ENCODE results near the gene STRADA.

Gene STRADA

DNA sequence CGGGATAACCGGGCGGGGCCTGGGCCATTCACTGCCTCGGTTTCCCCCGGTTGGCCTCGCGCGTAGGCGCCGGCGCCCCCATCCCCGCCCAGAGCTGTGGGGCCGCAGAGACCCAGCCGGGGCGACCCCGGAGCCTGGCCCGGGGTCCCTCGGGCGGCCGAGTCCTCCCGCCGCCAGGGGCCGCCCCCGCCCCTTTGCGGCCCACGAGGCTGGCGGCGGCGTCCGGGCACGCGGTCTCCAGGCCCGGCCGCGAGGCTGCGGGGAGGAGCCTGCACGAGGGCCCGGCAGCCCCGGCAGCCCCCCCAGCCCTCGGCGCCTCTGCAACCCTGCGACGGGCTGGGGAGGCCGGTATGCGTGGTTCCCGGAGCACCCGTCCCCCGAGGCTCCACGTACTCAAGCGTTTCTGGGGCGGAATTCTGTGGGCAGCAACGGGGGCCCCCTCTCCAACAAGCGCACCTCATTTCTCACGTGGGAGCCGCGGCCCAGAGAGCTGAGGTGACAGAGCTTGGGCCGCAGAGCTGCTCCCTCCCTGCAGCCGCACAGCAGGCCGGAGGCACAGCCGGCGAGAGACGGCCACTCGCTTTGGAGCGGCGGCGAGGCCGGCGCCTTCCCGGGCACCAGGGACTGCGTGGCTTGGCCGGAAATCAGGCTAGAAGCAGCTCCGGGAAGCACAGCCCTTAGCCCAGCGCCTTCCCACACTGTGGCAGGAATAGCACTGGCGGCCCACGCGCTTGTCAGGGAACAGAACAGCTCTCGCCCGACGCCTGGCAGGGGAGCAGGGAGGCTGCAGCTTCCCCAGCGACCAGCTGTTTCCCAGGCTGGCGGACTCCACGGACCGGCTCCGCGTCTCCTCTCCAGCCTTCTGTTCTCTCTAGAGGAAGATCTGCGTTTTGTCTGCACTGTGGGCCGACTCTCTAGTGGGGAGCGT lies 40.8 kb downstream of the STRADA start:
- peak; percentile 70 for DNase-seq

DNA sequence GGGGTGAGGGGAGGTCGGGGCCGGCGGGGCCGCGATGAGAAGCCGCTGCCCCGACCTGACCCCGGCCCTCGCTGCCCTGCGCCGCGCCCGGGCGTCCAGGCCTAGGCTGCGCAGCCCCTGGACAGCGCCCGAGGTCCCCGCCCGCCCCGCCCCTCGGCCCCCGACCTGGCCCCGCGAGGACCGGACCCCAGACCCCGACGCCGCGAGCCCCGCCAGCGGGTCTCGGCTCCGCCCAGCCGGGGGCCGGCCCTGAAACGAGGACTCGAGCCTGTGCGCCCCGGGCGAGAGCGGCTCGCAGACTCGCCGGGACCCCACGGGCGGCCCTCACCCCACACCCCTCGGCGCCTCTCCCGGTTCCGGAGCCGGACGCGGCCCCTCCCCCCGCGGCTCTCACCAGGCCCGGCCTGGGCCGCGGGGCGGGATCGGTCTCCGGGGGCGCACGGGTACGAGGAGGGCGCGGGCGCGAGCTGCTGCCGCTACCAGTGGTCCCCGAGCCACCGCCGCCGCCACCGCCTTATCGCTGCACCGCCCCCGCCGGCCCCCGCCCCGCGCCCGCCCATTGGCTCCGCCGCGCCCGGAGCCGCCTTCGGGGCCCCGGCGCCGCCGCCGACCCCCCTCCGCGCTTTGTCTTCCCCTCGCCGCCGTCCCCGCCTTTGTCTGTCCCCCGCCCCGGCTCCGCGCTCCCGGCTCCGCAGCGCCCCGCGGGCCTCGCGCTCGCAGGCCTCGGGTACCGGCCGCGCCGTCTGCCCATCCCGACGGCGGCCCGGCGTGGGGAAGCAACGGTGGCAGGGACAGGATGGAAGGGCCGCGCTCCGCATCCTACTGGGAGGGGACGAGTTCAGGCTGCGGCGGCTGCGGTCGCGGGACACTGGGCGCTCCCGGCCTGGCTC lies 41.7 kb downstream of the STRADA start, which contains the start of gene LIMD2:
LIMD2 (minus strand) TSS at position 488 of the 890 bp plus-strand sequence. CDS start 827 bp downstream, outside the sequence.
- DNase-seq: peak; percentile 60

DNA sequence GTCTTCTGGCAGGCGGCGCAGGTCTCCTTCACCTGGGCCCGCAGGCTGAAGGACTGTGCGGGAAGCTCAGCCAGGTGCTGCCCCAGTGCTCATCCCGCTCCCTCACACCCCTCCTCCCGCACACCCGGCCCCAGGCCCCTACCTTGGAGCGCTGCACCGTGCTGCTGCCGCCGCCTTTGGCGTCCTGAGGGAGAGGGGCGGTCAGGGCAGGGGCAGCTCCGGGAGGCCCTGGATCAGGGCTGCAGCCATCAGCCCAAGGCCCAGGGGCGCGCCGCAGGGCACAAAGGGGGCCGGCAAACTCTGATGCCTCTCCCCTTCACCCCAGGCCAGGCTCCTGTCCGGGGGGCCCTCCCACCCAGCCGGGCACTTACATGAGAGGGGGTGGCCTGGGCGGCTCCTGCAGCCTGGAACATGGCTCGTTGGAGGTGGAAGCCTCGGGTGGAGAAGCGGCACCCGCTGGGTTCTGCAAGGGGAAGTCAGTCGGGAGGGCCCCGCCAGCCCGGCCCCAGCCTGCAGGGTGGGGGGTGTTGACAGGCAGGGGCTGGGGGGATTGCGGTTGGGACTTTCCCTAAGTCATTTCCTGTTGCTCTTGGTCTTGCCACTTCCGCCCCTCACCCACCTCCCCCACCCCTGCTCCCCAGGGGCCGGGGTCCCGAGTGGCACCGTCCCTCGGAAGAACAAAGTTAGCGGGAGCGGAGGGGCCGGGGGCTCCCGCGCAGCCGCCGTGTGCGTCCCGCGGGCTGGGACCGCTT lies 42.5 kb downstream of the STRADA start:
- DNase-seq: peak; percentile 9

DNA sequence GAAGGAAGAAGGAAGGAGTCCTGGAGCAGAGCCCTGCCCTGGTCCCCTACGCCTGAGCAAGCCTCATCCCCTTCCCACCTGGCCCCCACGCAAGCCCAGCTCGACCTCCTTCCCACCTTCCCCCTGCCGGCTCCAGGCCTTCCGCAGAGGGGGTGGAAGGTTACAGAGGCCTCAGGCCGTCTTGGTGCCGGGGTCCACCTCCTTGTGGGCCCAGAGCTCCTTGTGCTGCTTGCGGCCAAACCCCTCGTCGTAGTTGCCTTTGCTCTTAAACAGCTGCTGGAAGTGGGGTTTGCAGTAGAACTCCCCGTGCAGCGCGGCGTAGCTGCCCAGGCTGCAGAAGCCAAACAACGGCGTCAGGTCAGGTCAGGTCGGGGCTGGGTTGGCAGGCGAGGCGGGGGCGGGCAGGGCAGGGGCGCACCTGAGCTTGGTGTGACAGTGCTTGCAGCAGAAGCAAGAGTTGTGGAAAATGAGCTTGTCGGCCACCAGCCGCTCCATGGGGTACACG lies 43.2 kb downstream of the STRADA start:
- no peak for DNase-seq

DNA sequence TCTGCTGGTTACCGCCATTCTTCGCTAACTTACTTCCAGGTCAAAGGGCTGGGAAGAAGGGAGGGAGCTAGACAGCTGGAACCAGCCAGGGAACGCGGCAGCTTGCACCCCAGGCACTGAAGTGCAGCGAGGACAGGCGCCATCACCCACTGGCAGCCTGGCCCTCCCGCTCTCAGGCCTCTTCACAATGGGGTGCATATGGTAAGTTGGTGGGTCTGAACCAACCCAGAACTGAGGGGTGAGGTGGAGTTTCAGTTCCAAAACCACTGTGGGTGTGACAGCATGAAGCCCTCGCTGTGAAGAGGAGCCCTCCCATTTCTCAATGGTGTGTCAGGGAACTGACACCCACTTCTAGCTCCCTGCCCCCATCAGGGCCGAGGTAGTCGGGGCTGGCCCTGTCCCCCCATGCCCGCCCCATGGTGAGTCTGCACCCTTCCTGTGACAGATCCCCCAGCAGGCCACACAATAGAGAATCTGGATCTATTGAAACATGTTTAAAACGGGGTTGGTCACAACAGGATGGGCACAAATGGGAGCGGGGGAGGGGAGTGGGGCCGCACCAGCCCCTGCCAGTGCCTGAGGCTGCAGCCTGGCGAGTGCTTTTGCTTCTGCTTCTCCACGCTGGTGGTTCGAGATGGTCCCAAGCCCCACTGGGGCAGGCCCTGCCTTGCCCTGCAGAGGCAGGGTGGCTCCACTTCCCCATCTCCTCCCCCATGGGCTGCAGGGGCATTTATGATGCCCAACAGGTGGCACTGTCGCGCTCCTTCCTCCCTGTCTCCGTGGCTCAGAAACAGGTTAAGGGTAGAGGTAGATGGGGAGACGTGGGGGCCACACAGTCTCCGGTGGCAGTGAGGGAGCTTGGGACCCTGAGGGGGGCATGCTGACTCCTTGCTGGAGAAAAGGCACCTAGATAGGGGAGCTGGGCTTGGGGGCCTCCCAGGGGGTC lies 44.0 kb downstream of the STRADA start:
- peak; percentile 19 for DNase-seq

DNA sequence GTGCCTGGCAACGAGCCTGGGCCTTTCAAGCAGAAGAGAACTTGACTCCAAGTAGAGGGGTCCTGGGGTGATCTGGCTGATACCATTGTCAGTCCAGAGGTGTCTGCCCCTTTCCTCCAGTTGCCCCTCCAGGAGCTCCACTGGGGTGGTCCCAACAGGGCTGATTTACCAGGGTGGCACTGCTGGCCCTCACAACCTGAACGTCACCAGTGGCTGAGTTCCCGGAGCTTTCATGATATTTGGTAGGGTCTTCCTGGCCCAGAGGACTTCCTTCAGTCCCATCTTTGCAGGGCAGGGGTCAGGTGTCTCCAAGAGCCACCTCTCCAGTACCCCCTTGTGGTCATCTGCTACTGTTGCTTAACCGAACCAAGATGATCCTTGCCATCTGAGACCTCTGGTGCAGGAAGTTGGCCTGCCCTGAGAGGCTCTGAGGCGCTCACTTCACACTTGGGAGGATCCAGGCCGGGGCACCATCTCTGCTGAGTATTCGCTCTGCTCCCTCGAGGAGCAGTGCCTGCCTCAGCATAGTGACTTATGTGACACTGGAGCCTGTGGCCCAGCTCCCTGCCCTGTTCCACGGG lies 45.1 kb downstream of the STRADA start:
- DNase-seq: no peak

DNA sequence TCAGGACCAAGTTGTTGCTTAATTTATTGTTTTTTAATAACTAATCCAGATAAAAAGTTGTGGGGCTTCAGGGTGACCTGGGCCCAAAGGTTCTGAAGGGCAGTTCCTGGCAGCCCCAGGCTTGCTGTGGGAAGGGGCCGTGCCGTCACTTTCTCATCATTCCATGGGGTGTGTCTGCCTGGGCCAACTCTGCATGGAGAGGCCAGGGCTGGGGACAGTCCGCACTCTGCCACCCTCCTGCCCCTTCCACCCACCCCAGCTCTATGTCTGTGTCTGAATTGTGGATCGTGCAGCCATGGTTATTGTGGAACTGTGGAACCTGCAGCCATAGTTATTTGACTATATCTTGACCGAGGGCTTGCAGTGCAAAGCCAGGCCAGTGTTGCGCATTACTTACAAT lies 45.7 kb downstream of the STRADA start:
- DNase-seq: no peak

DNA sequence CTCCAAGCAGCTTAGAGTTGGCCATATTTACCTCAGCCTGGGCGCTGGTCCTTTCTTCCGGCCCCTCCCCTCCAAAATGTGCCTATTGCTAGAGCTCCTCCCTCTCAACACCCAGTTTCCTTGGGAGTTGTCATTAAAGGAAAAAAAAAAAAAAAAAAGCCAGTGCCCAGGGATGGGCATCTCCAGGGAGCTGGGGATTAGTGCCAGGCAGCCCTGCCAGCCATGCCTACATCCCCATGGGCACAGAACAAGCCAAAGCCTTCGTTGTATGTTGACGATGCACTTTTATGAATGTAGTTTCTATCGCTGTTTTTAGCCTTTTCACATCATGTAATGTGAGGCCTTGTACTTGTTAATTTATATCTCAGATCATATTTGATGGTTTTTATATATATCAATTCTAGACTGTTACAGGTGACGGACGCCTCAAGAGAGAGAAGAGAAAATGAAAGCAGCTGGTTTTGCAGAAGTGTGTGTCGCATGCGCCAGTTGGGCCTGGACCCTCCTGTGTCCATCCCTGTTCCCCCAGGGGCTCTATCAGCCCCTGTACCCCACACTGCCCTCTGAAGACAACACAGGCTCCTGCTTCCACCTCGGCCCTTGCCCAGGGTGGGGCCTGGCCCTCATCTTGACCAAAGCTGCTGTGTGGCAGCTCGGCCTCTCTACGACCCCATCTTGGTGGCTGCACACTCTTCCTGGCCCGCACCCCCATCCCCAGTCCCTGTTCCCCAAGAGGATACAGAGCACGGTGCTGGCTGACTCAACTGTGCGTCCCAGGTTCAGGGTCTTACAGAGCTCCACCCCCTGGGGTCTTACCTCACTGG lies 46.4 kb downstream of the STRADA start:
- no peak for DNase-seq

DNA sequence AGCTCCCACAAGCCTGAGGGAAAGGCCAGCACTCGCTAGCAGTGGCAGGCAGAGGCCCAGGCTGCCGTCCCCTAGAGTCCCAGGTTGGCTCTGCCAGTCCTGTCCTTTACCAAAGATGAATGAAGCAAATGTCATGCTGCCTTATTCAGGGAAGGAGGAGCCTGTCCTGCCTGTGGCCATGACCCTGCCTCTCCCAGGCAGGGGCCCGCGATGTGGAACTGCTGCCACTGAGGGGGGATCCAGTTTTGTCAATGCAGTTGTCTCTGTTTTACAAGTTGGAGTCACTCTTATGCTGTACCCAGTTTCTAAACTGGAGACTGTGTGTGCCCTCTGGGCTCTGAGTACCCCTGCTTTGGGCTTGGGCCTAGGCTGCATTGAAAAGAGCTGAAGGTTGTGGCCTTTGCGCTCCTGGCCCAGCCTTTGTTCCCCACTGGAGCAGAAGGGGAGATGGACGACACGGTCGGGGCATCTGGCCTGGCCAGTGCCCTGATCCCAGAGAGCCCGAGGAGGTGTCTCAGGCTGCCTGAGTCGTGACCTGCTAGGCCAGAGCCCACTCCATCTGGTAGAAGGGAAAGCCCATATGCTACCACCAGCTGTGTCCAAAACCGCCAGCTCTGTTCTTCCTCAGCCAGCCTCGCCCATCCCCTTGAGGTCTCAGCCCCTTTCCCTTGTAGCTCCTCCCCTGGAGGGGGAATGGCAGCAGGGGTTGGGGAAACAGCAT lies 47.2 kb downstream of the STRADA start:
- DNase-seq: peak; percentile 86

DNA sequence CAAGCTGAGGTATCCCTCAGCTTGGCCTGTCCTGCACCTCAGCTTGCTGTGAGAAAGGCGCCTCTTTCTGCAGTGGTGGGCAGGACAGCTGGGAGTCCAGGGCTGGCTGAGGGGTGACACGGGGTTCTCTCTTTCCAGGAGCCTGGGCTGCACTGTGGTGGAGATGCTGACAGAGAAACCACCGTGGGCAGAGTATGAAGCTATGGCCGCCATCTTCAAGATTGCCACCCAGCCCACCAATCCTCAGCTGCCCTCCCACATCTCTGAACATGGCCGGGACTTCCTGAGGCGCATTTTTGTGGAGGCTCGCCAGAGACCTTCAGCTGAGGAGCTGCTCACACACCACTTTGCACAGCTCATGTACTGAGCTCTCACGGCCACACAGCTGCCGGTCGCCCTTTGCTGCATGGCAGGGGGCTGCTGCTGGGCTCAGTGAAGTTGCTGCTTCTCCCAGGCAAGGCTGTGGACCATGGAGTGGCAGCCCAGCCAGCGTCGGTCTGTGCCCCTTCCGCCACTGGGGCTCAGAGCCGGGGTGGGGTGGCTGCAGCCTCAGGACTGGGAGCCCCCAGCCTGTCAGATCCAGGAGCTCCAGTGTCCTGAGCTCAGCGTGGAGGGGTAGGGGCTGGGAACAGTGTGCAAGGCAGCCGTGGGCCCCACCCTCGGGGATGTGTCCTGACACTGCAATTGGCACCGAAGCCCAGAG lies 48.0 kb downstream of the STRADA start:
- DNase-seq: no peak

DNA sequence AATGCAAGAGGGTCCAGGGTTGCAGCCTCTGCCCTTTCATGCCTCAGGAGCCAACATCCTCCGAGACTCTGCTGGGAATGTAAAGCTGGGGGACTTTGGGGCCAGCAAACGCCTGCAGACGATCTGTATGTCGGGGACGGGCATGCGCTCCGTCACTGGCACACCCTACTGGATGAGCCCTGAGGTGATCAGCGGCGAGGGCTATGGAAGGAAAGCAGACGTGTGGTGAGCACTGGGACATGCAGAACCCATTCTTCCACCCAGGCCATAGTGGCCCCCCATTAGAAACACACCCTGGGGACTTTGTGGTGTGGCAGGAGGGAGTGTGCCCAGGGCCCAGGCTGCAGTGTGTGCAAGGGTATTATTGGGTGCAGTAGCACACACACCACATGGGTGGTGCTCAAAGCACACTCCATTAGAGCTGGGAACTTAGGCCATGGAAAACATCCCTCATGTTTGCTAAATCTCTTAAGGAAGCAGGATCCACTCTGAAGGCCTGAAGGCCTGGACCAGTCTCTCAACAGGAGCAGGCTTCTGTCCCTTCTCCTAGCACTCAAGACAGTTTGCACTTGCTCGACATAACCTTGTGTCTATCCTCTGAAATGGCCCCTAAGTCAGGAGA lies 49.3 kb downstream of the STRADA start:
- no peak for DNase-seq

DNA sequence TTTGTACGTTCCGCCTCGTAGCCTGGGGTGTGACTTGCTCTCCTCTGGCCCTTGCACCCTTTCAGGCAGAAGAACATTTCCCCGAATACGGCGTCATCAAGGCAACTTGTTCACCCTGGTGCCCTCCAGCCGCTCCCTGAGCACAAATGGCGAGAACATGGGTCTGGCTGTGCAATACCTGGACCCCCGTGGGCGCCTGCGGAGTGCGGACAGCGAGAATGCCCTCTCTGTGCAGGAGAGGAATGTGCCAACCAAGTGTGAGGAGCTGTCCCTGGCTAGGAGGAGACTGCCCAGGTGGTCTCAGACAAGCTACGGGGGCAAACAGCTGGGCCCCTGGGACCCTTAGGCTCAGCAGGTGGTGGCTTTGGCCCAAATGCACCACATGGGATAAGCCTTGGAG lies 52.1 kb downstream of the STRADA start:
- DNase-seq: no peak

DNA sequence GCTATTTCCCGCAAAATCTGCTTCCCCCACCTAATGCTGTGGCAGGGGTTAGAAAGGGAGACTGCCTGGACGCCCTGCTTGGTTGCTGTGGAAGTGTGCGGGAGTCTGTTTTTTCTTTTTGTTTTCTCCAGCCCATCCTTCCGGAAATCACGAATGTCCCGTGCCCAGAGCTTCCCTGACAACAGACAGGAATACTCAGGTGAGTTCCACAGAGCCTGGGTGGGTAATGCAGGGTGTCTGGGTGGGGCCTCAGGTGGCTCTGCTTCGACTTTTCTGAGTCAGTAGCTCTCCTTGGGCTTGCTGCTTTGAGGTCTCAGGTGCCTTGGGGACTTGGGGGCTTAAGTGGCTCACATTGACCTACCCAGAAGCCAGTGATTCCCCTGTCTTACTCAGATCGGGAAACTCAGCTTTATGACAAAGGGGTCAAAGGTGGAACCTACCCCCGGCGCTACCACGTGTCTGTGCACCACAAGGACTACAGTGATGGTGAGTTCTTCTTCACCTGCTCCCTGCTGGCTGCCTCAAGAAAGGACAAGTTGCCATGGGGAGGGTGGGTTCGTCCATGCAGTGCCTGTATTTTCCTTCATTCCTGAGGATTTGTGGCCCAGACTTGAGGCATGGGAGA lies 53.1 kb downstream of the STRADA start:
- DNase-seq: no peak

DNA sequence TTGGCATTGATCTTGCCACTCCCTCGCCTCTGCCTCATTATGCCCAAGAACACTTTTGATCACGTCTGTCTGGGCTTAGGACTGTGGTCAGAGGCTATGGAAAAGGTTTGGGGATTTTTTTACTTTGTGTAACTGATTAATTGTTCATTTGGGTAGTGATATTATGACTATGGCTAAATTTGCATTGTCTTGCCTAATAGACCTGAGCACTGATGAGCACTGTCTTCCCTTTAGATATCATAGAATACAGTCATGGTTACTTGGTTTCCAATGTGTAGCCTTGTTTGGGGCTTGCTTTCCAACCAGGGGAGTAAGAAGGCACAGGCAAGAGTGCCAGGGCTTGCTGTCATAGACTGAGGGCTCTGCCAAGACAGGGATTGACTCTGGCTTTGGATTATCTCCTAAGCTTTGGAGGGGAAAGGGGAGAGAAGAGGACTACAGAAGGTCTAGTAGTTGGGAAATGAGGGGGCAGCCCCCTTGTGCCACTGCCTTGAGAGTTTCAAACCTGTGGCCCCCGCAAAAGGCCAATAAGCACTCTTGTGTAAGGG lies 55.4 kb downstream of the STRADA start:
- no peak for DNase-seq

DNA sequence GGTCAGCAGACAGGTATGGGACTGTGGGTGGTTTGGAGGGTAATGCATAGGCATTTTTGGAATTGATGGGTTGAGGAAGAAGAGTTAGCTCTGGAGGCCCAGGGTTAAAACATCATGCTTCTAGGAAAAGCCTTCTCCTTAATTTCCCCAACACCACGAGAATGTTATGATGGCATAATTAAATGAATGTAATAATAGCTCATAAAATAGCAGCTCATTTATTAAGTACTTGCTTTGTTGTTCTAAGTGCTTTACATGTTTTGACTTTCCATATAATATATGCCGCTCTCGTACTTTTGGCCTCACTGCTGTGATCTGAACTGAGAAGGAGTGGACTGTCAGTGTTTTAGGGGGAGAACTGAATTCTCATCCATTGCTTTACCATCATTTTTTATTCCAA lies 56.0 kb downstream of the STRADA start:
- no peak for DNase-seq

DNA sequence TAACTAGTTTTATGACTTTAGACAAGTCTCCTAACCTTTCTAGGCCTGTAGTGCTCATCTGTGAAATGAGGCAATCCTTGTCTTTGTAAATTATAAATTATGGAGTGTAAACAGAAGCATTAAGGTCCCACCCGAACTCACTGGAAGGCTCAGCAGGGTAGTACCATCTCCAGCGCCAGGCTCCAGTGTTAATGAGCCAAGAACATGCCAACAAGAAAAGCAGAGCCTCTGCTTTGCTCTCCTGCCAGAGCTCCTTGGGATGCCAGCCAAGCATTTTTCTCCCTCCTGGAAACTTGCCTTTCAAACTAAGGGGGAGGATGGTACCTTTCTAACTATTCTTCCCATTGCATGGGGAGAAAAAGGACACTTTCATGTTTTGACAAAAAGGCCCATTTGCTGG lies 56.6 kb downstream of the STRADA start:
- DNase-seq: no peak

DNA sequence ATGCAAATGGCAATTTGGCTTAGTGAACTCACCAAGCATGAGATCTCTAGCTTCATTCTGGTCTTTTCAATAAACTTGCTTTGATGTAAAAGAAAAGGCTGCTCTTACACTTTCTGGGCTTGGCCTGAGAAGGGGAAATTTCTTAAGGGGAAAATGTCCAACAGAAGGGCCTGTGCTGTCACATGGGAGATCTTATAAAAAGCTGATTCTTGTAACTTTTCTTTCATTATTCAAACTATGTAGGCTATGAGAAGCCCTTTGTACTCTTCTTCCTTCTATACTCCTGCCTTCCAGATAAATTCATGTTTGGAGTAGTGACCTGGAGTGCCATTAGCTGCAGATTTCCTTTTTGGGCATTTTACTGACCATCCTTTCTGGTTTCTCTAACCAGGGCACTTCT lies 58.6 kb downstream of the STRADA start:
- DNase-seq: no peak

DNA sequence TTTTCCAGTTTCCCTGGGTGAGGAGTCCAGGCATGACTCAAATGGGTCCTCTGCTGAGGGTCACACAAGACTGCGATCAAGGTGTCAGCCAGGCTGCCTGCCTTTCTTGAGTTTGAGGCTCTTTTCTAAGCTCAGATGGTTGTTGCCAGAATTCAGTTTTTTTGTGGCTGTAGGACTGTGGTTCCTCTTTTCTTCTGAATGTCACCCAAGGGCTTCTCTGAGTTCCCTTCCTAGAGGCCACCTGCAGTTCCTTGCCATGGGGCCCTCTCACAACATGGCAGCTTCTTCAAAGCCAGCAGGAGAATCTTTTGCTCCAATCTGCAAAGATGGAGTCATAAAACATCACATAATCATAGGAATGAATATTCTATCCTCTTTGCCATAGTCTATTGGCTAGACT lies 59.2 kb downstream of the STRADA start:
- DNase-seq: no peak
